HG03565 (cell line): ENCODE data around the gene MYH6.

Experiments
- ATAC-seq: cut with Tn5 transposase; IDR thresholded peaks from one replicate; pipeline ENCODE4 v1.9.1; 2021; ENCODE audit warnings: mild to moderate bottlenecking, moderate library complexity; ENCODE audit not compliant: unreplicated experiment

The MYH6 gene

DNA sequence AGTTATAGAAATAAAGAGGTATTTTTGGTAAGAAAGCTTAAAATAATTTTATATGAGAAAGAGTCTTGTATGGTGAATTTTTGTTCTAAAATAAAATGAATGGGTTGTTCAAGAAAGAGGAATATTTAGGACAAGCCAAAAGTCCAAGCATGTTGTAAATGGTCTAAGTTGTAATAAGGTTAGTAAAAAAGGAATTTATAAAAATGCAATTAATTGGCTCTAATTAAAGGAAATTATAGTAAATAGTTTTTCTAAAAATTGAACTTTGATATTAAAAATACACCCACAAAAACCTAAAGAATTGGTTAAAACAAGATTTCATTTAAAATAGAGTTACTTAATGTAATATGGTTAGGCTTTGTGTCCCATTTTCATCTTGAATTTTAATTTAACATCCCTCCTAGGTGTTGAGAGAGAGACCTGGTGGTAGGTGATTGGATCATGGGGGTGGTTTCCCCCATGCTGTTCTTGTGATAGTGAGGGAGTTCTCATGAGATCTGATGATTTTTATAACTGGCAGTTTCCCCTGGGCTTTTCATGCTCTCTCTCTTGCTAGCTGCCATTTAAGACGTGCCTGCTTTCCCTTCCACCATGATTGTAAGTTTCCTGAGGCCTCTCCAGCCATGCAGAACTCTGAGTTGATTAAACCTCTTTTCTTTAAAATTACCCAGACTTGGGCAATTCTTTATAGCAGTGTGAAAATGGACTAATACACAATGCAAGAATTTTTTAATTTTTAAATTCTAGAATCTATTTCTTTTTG, 68.4 kb downstream of the MYH6 start:
- no peak for ATAC-seq

DNA sequence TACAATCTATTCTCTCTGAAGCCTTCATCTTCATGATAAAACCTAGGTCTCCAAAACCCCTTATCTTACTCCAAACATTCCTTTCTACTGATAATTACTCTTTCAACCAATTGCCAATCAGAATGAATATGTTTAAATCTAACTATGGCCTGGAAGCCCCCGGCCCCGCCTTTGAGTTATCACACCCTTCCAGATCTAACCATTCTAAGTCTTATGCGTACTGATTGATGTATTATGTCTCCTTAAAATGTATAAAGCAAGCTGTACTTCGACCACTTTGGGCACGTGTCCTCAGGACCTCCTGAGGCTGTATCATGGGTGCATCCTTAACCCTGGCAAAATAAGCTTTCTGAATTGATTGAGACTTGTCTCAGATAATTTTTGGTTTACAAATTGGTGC, 72.5 kb downstream of the MYH6 start:
- ATAC-seq = no peak
